Keratinocyte (primary cell): Measurements from ENCODE around the gene PPP1R14D. TPM values are rescaled to one million over a fixed set of nuclear protein-coding genes. Genes with fewer than 3 reads are reported as not detected.

Experiments
- DNase-seq: peaks from one replicate; pipeline ENCODE4 v3.0.0-alpha.2; 2011; ENCODE audit warnings: low read depth, missing footprints, low spot score
- FAIRE-seq: peaks from 2 replicates; lab custom pipeline; 2011; peaks lifted over from hg19 to GRCh38; lab: Jason Lieb, UNC
- H2AFZ ChIP-seq: 2 replicates; pipeline ENCODE4 v1.6.0; 2012; ENCODE audit warnings: low read length, control low read depth, inconsistent platforms; ENCODE audit not compliant: control insufficient read depth
- H3K27ac ChIP-seq: 2 replicates; pipeline ENCODE4 v1.5.1; 2011; ENCODE audit warnings: low read length; ENCODE audit not compliant: control insufficient read depth, insufficient read depth
- H3K27me3 ChIP-seq: 3 replicates; pipeline ENCODE4 v1.6.0; 2011; ENCODE audit warnings: low read length; ENCODE audit not compliant: control insufficient read depth, insufficient read depth; ENCODE audit errors: extremely low read depth
- H3K36me3 ChIP-seq, 2 experiments: 2 replicates in 1 of 2; 3 replicates in 1 of 2; pipeline ENCODE4 v1.5.1; 2011; ENCODE audit warnings: low read length in 2 of 2, mild to moderate bottlenecking in 1 of 2; ENCODE audit not compliant: control insufficient read depth in 2 of 2, insufficient read depth in 2 of 2; ENCODE audit errors: extremely low read depth in 1 of 2
- H3K4me1 ChIP-seq: 3 replicates; pipeline ENCODE4 v1.5.1; 2011; ENCODE audit warnings: low read length; ENCODE audit not compliant: control insufficient read depth, insufficient read depth; ENCODE audit errors: extremely low read depth
- H3K4me2 ChIP-seq: 3 replicates; pipeline ENCODE4 v1.6.0; 2011; ENCODE audit warnings: low read depth, low read length; ENCODE audit not compliant: control insufficient read depth, insufficient read depth; ENCODE audit errors: extremely low read depth
- H3K4me3 ChIP-seq, 3 experiments: fragments of 200-600 bp in 1 of 3; sonication (generic) in 1 of 3; 2 replicates in 2 of 3; 3 replicates in 1 of 3; pipeline ENCODE4 v1.5.1; 2011 to 2016; ENCODE audit warnings: low read length in 3 of 3, mild to moderate bottlenecking in 3 of 3, control low read depth in 2 of 3, inconsistent platforms in 1 of 3, low read depth in 1 of 3, mixed read lengths in 1 of 3, mixed run types in 1 of 3, moderate library complexity in 1 of 3; ENCODE audit not compliant: control insufficient read depth in 2 of 3, insufficient read depth in 2 of 3; ENCODE audit errors: extremely low read depth in 1 of 3
- H3K79me2 ChIP-seq: 2 replicates; pipeline ENCODE4 v1.6.0; 2012; ENCODE audit warnings: low read length; ENCODE audit not compliant: control insufficient read depth, insufficient read depth
- H3K9ac ChIP-seq: 3 replicates; pipeline ENCODE4 v1.6.0; 2011; ENCODE audit warnings: low read length; ENCODE audit not compliant: control insufficient read depth, insufficient read depth; ENCODE audit errors: extremely low read depth
- H3K9me1 ChIP-seq: 3 replicates; pipeline ENCODE4 v1.6.0; 2011; ENCODE audit warnings: low read length; ENCODE audit not compliant: control insufficient read depth, insufficient read depth; ENCODE audit errors: extremely low read depth
- H3K9me3 ChIP-seq: 2 replicates; pipeline ENCODE4 v1.5.1; 2012; ENCODE audit warnings: low read depth, low read length; ENCODE audit not compliant: control insufficient read depth
- H4K20me1 ChIP-seq: 3 replicates; pipeline ENCODE4 v1.6.0; 2011; ENCODE audit warnings: low read length; ENCODE audit not compliant: control insufficient read depth, insufficient read depth; ENCODE audit errors: extremely low read depth
- CTCF ChIP-seq, 3 experiments: IDR thresholded peaks in 1 of 3; conservative IDR thresholded peaks in 1 of 3; optimal IDR thresholded peaks in 1 of 3; 2 replicates in 2 of 3; 3 replicates in 1 of 3; pipeline versions ENCODE3 to v1.5.1; 2011; ENCODE audit warnings: low read length in 3 of 3, mild to moderate bottlenecking in 3 of 3, moderate library complexity in 2 of 3, control low read depth in 1 of 3, inconsistent platforms in 1 of 3; ENCODE audit not compliant: insufficient read depth in 2 of 3; ENCODE audit errors: extremely low read depth in 1 of 3
- EZH2 ChIP-seq: IDR thresholded peaks from one replicate; pipeline ENCODE4 v1.6.1; 2012; ENCODE audit warnings: inconsistent platforms, mild to moderate bottlenecking, low read length, moderate library complexity
- dilution Hi-C: fragments of 300-500 bp; cut with MboI; formaldehyde crosslinking; loops from one replicate; pipeline ENCODE4 v1.7.0; 2020; ENCODE audit warnings: low sequenced_read_pairs; ENCODE audit not compliant: extremely low pct_ligation_motif_present
- polyA plus RNA-seq, 5 experiments: library from polyadenylated mRNA; depleted of rRNA in 3 of 5; stranded (reverse) in 3 of 5; stranded (forward) in 1 of 5; unstranded in 1 of 5; fragments of >200 nt; gene quantifications; 1 replicate in 1 of 5; 2 replicates in 3 of 5; 3 replicates in 1 of 5; pipeline versions ENCODE4 v1.2.1 to v1.2.3, GENCODE V29; 2011 to 2012; ENCODE audit warnings: missing spikeins in 2 of 5, low read depth in 1 of 5, low replicate concordance in 1 of 5

Gene PPP1R14D
- polyA plus RNA-seq, 1 donor (not counting 4 experiments of a cell fraction or from before 2014, with no cell fraction given) = not detected

GRCh38 chr15:40807028-40807887 is 21.2 kb downstream of the PPP1R14D start, which contains the start of the genes DNAJC17 and ZFYVE19:
Gene DNAJC17, minus strand, starts transcription at chr15:40807473. Its CDS starts 27 bp downstream, at chr15:40807446.
Gene ZFYVE19, plus strand, starts transcription at chr15:40807089. Its CDS starts 501 bp downstream, at chr15:40807590.
- dilution Hi-C loops = no loop called here

GRCh38 chr15:40806672-40807027 is 21.9 kb downstream of the PPP1R14D start:
- Histone ChIP-seq H3K9me3 (no peaks in the 10 kb centered on the region), H3K79me2 (peaks cover 47% of the 10 kb centered on the region), H3K4me2 (peak overlapping the region; percentile 100), H3K9ac (peak overlapping the region; percentile 92), H3K4me3 (peak overlapping the region; percentile 58 to 100 (median 87)), H3K4me1 (peaks cover 19% of the 10 kb centered on the region), H3K36me3 (peaks cover 4 to 19% of the 10 kb centered on the region in 2 experiments), H4K20me1 (no peaks in the 10 kb centered on the region), H3K27ac (peak overlapping the region; percentile 76), H2AFZ (peak overlapping the region; percentile 100), H3K9me1 (peaks cover 3% of the 10 kb centered on the region), H3K27me3 (no peaks in the 10 kb centered on the region)
- DNase-seq = no peak
- dilution Hi-C loops = no loop called here
- TF ChIP-seq CTCF (optimal IDR thresholded peaks at IDR 0.05 in 1 of 3, IDR thresholded peaks at IDR 0.05 in 1 of 3, conservative IDR thresholded peaks at IDR 0.05 in 1 of 3; ENCODE audit: extremely low read depth in 1 of 3, insufficient read depth in 2 of 3, low read length in 3 of 3) (no peak), EZH2 (no peak)
- FAIRE-seq = peak; percentile 32

More at GRCh38 chr15:40807028-40807887, 21.2 kb downstream of the PPP1R14D start, which contains the start of the genes DNAJC17 and ZFYVE19:
- Histone ChIP-seq H3K36me3 (peaks cover 4 to 19% of the 10 kb centered on the region in 2 experiments), H3K4me3 (peak within 1 kb of the TSS; percentile 58 to 100 (median 87)), H3K27me3 (no peaks in the 10 kb centered on the region), H3K79me2 (peaks cover 44% of the 10 kb centered on the region), H2AFZ (peak within 1 kb of the TSS; percentile 100), H3K27ac (peak within 1 kb of the TSS; percentile 76), H3K4me1 (peaks cover 24% of the 10 kb centered on the region), H3K9me1 (peaks cover 3% of the 10 kb centered on the region), H3K4me2 (peak within 1 kb of the TSS; percentile 100), H3K9me3 (no peaks in the 10 kb centered on the region), H4K20me1 (no peaks in the 10 kb centered on the region), H3K9ac (peak within 1 kb of the TSS; percentile 92)
- DNase-seq (peak; percentile 86), FAIRE-seq (peak; percentile 71)
- TF ChIP-seq EZH2 = no peak
- TF ChIP-seq CTCF (optimal IDR thresholded peaks at IDR 0.05 in 1 of 3, IDR thresholded peaks at IDR 0.05 in 1 of 3, conservative IDR thresholded peaks at IDR 0.05 in 1 of 3; ENCODE audit: extremely low read depth in 1 of 3, insufficient read depth in 2 of 3, low read length in 3 of 3) = peak in 2 of 3 experiments; percentile 8 to 14
